HCT116 (cell line): ENCODE data around the gene KLHDC7B. TPM values are rescaled to one million over a fixed set of nuclear protein-coding genes. Genes with fewer than 3 reads are reported as not detected.

Source experiments
- ATAC-seq: fragments of 200-7000 bp; cut with Tn5 transposase; 2 replicates; pipeline ENCODE4 v1.9.1; 2020; ENCODE audit warnings: mild to moderate bottlenecking, moderate library complexity
- BruUV-seq: library from RNA; stranded (reverse); fragments of 400-500 nt; replicated peaks from 2 replicates; lab custom pipeline; 2021; lab: Mats Ljungman, UMichigan
- CTCF ChIA-PET: fragments of 300-600 bp; sonication (Branson Sonifier 250); formaldehyde crosslinking; loops from one replicate; lab custom pipeline; 2021; ENCODE audit warnings: antibody characterized with exemption; lab: Charles Lee
- POLR2A ChIA-PET: fragments of 300-600, 350-600 bp; sonication (Branson Sonifier 250); formaldehyde crosslinking; loops from one replicate; lab custom pipeline; 2021; ENCODE audit warnings: antibody characterized with exemption; lab: Charles Lee
- RAD21 ChIA-PET, 2 experiments: fragments of 300-600 bp; sonication (Branson Sonifier 250); formaldehyde crosslinking; loops; one replicate each; lab custom pipeline; 2023; ENCODE audit warnings: low total read pairs in 2 of 2; ENCODE audit not compliant: uncharacterized antibody in 2 of 2, unreplicated experiment in 2 of 2, low non-redundant PET in 1 of 2; lab: Charles Lee
- DNase-seq: peaks from one replicate; pipeline ENCODE4 v3.0.0-alpha.2; 2010; ENCODE audit warnings: low read depth, low spot score
- H2AFZ ChIP-seq: fragments of 200-600 bp; shearing (Covaris generic), sonication (generic); 2 replicates; pipeline ENCODE4 v1.6.1; 2017; ENCODE audit warnings: low read depth, mixed run types, mixed read lengths, antibody characterized with exemption, low read length; ENCODE audit not compliant: poor library complexity, severe bottlenecking
- H3K27ac ChIP-seq: 2 replicates; pipeline ENCODE4 v1.5.1; 2012; ENCODE audit warnings: low read depth, low read length
- H3K27me3 ChIP-seq: fragments of 200-600 bp; sonication (generic); 2 replicates; pipeline ENCODE4 v1.6.1; 2016; ENCODE audit warnings: mixed run types, low read length, mixed read lengths; ENCODE audit not compliant: insufficient read depth
- H3K36me3 ChIP-seq, 2 experiments: fragments of 200-500 bp in 1 of 2; fragments of 200-600 bp in 1 of 2; sonication (Bioruptor generic) in 1 of 2; sonication (generic) in 1 of 2; 2 replicates each; pipeline versions ENCODE4 v1.5.1 to v1.6.1; 2014 to 2016; ENCODE audit warnings: low read length in 2 of 2, inconsistent platforms in 1 of 2, mixed read lengths in 1 of 2, mixed run types in 1 of 2; ENCODE audit not compliant: insufficient read depth in 2 of 2, control insufficient read depth in 1 of 2
- H3K4me1 ChIP-seq, 2 experiments: fragments of 200-600 bp in 1 of 2; sonication (generic) in 1 of 2; 2 replicates each; pipeline versions ENCODE4 v1.5.1 to v1.6.1; 2012 to 2017; ENCODE audit warnings: low read length in 2 of 2, inconsistent platforms in 1 of 2, mild to moderate bottlenecking in 1 of 2, mixed read lengths in 1 of 2, mixed run types in 1 of 2, moderate library complexity in 1 of 2; ENCODE audit not compliant: insufficient read depth in 2 of 2, control insufficient read depth in 1 of 2
- H3K4me2 ChIP-seq: fragments of 200-600 bp; sonication (generic); 2 replicates; pipeline ENCODE4 v1.6.1; 2017; ENCODE audit warnings: mixed run types, low read length, mixed read lengths
- H3K4me3 ChIP-seq, 2 experiments: fragments of 200-600 bp in 1 of 2; sonication (generic) in 1 of 2; replicated peaks in 1 of 2; 2 replicates each; pipeline ENCODE4 v1.5.1; 2011 to 2016; ENCODE audit warnings: low read length in 2 of 2, control low read depth in 1 of 2, low read depth in 1 of 2, mild to moderate bottlenecking in 1 of 2, mixed read lengths in 1 of 2, mixed run types in 1 of 2
- H3K79me2 ChIP-seq: fragments of 200-600 bp; sonication (generic); 2 replicates; pipeline ENCODE4 v1.6.1; 2017; ENCODE audit warnings: mild to moderate bottlenecking, mixed run types, low read length, moderate library complexity, mixed read lengths; ENCODE audit not compliant: insufficient read depth
- H3K9ac ChIP-seq: fragments of 200-600 bp; sonication (generic); 2 replicates; pipeline ENCODE4 v1.6.1; 2016; ENCODE audit warnings: low read length, mixed read lengths
- H3K9me2 ChIP-seq: fragments of 200-600 bp; sonication (generic), shearing (Covaris generic); 2 replicates; pipeline ENCODE4 v1.6.1; 2017; ENCODE audit warnings: mixed run types, mild to moderate bottlenecking, moderate library complexity; ENCODE audit not compliant: insufficient read depth
- H3K9me3 ChIP-seq, 2 experiments: fragments of 200-500 bp in 1 of 2; fragments of 200-600 bp in 1 of 2; sonication (Bioruptor generic) in 1 of 2; sonication (generic) in 1 of 2; 2 replicates each; pipeline ENCODE4 v1.6.1; 2014 to 2017; ENCODE audit warnings: low read length in 2 of 2, mixed read lengths in 2 of 2, inconsistent platforms in 1 of 2, low read depth in 1 of 2, mild to moderate bottlenecking in 1 of 2, mixed run types in 1 of 2, moderate library complexity in 1 of 2; ENCODE audit not compliant: control insufficient read depth in 1 of 2, insufficient read depth in 1 of 2
- H4K20me1 ChIP-seq: fragments of 200-600 bp; sonication (generic), shearing (Covaris generic); 2 replicates; pipeline ENCODE4 v1.6.1; 2017; ENCODE audit warnings: mixed run types, mild to moderate bottlenecking, moderate library complexity; ENCODE audit not compliant: insufficient read depth
- ATF3 ChIP-seq: IDR thresholded peaks from 2 replicates; pipeline ENCODE4 v1.6.1; 2012
- CEBPB ChIP-seq: IDR thresholded peaks from 2 replicates; pipeline ENCODE4 v1.6.1; 2012; ENCODE audit warnings: low read depth
- CTCF ChIP-seq, 3 experiments: fragments of 200-600 bp in 1 of 3; sonication (generic) in 1 of 3; IDR thresholded peaks in 2 of 3; conservative IDR thresholded peaks in 1 of 3; 2 replicates each; pipeline ENCODE4 v1.5.1; 2012 to 2017; ENCODE audit warnings: low read depth in 2 of 3, low read length in 2 of 3, antibody characterized with exemption in 1 of 3, borderline replicate concordance in 1 of 3, control low read depth in 1 of 3, mild to moderate bottlenecking in 1 of 3, mixed read lengths in 1 of 3, mixed run types in 1 of 3, moderate library complexity in 1 of 3; ENCODE audit not compliant: insufficient read depth in 1 of 3
- EGR1 ChIP-seq: IDR thresholded peaks from 2 replicates; pipeline ENCODE4 v1.6.1; 2012; ENCODE audit warnings: low read depth
- ELF1 ChIP-seq: IDR thresholded peaks from 2 replicates; pipeline ENCODE4 v1.6.1; 2012; ENCODE audit warnings: low read depth, borderline replicate concordance
- EZH2 ChIP-seq: fragments of 200-600 bp; sonication (generic); IDR thresholded peaks from 2 replicates; pipeline ENCODE4 v1.6.1; 2017; ENCODE audit warnings: antibody characterized with exemption, mixed run types
- EZH2phosphoT487 ChIP-seq: fragments of 200-600 bp; IDR thresholded peaks from 2 replicates; pipeline ENCODE4 v1.6.1; 2018; ENCODE audit warnings: antibody characterized with exemption, borderline replicate concordance
- FOSL1 ChIP-seq: IDR thresholded peaks from 2 replicates; pipeline ENCODE4 v1.6.1; 2012; ENCODE audit warnings: low read depth
- JUND ChIP-seq: IDR thresholded peaks from 2 replicates; pipeline ENCODE4 v1.6.1; 2012
- POLR2AphosphoS5 ChIP-seq: IDR thresholded peaks from 2 replicates; pipeline ENCODE4 v1.6.1; 2011; ENCODE audit warnings: mild to moderate bottlenecking, low read depth, low read length, moderate library complexity
- RAD21 ChIP-seq: IDR thresholded peaks from 2 replicates; pipeline ENCODE4 v1.6.1; 2012; ENCODE audit warnings: low read depth, mild to moderate bottlenecking
- SP1 ChIP-seq: IDR thresholded peaks from 2 replicates; pipeline ENCODE4 v1.6.1; 2012; ENCODE audit warnings: low read depth
- SRF ChIP-seq: IDR thresholded peaks from 2 replicates; pipeline ENCODE4 v1.6.1; 2012; ENCODE audit warnings: low read depth
- TCF7L2 ChIP-seq: IDR thresholded peaks from 2 replicates; pipeline ENCODE4 v1.7.0; 2011; ENCODE audit warnings: borderline replicate concordance, inconsistent platforms; ENCODE audit not compliant: insufficient read depth, insufficient read length; ENCODE audit errors: extremely low read depth
- YY1 ChIP-seq: IDR thresholded peaks from 2 replicates; pipeline ENCODE4 v1.6.1; 2011; ENCODE audit warnings: low read length, low read depth, moderate library complexity, mild to moderate bottlenecking; ENCODE audit not compliant: insufficient replicate concordance; ENCODE audit errors: extremely low read depth
- ZNF274 ChIP-seq: fragments of 200-500 bp; sonication (Bioruptor generic); IDR thresholded peaks from 2 replicates; pipeline ENCODE4 v1.6.1; 2014; ENCODE audit warnings: mild to moderate bottlenecking, low read depth, low read length, inconsistent platforms
- intact Hi-C: fragments of 100-400 bp; cut with micrococcal nuclease; formaldehyde crosslinking; loops from 2 replicates; pipeline ENCODE4 v1.10.0; 2022
- total RNA-seq: library from RNA; stranded (reverse); gene quantifications from one replicate; pipeline ENCODE4 v1.2.1, GENCODE V29; 2021; ENCODE audit not compliant: unreplicated experiment
- TF ChIP-seq, protein P1 (sequence below): IDR thresholded peaks from 2 replicates; pipeline ENCODE4 v1.6.1; 2012; ENCODE audit warnings: low read depth

The KLHDC7B gene
- total RNA-seq, 1 experiment from 2014 or later: 0.69 TPM

DNA sequence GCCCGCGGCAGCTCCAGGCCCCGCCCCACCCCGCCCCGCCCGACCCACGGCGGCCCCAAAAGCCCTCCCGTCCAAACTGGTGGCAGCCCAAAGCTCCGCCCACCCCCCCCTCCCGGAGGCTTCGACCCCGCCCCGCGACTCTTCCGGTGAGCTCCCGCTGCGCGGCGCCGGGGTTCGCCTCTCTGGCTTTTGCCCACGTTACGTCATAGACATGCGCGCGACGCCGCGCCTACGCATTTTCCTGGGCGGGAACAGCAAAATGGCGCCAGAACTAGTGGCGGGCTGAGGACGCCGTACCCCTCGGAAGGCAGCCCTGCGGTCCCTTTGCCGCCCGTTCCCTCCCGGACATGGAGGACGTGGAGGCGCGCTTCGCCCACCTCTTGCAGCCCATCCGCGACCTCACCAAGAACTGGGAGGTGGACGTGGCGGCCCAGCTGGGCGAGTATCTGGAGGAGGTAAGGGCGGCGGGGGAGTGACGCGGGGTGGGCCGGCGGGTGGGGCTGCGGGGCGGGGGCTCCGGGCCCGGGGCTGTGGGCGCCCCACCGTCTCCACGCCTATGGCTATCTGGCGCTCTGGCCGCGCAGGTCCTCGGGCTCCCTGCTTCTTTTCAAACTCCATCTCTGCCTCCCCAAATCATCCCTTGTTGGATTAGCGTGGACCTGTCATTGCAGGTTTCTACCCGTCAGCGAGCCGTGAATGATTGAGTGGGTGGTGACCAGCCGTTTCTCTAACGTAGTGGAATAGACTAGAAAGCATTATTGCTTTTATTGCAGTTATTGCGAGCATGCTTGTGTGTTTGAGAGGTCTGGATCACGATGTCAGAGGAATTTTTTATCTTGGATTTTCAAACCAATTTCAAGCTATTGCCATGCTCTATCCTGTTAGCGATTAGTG, 37.5 kb upstream of the KLHDC7B start, which contains the start of gene NCAPH2:
NCAPH2 (plus strand) TSS at position 234 of the 894 bp plus-strand sequence; CDS start at position 348, 114 bp downstream.
- POLR2A ChIA-PET: interaction anchor here (0.6 to 2.1 kb wide), 5 partner anchors 9 to 201 kb away, joined by 3 to 20 read pairs (median 3); partner anchors contain the start of genes PLXNB2, SCO2 and SYCE3
- H3K27me3 ChIP-seq: no peaks in the 10 kb centered on the region
- peaks cover 10 to 17% of the 10 kb centered on the region in 2 experiments for H3K4me1 ChIP-seq
- no peak within 1 kb of the TSS for H2AFZ ChIP-seq
- no peaks in the 10 kb centered on the region for H4K20me1 ChIP-seq
- peaks cover 0 to 8% of the 10 kb centered on the region in 2 experiments; a peak in 1 of 4 replicates for H3K36me3 ChIP-seq
- H3K9me2 ChIP-seq: no peaks in the 10 kb centered on the region
- ATAC-seq: peak; percentile 70
- intact Hi-C loops: loop anchor here (1.0 kb wide), 1 partner anchor 17 kb away; the partner anchor contains the start of gene SCO2
- H3K4me3 ChIP-seq: peak within 1 kb of the TSS; percentile 67 to 99
- H3K79me2 ChIP-seq: peaks cover 59% of the 10 kb centered on the region
- peak within 1 kb of the TSS; percentile 94 for H3K9ac ChIP-seq
- H3K4me2 ChIP-seq: peak within 1 kb of the TSS; percentile 93
- BruUV-seq: no TSS peak
- peak; percentile 94 for DNase-seq
- RAD21 ChIA-PET: interaction anchor here (0.8 to 0.9 kb wide), 2 partner anchors 17 kb away, joined by 4 to 8 read pairs; partner anchors contain the start of gene SCO2 (in 2 of the 2)
- H3K9me3 ChIP-seq: no peaks in the 10 kb centered on the region
- CTCF ChIA-PET: interaction anchor here (0.7 to 1.8 kb wide), 6 partner anchors 10 to 257 kb away, joined by 3 to 21 read pairs (median 3); partner anchors contain the start of genes HDAC10, SCO2 and SYCE3
- H3K27ac ChIP-seq: peak within 1 kb of the TSS; percentile 84
- TF ChIP-seq SP1: peak; percentile 84
- TF ChIP-seq ZNF274: no peak
- no peak; the same call in 1 of the 2 replicates for TF ChIP-seq ELF1
- TF ChIP-seq RAD21: no peak
- TF ChIP-seq EZH2: no peak
- peak; percentile 91 for TF ChIP-seq EGR1
- TF ChIP-seq EZH2phosphoT487: no peak
- TF ChIP-seq ATF3: no peak
- TF ChIP-seq CEBPB: no peak; the same call in 1 of the 2 replicates
- TF ChIP-seq FOSL1: no peak
- TF ChIP-seq TCF7L2: peak; percentile 22
- TF ChIP-seq, protein P1, sequence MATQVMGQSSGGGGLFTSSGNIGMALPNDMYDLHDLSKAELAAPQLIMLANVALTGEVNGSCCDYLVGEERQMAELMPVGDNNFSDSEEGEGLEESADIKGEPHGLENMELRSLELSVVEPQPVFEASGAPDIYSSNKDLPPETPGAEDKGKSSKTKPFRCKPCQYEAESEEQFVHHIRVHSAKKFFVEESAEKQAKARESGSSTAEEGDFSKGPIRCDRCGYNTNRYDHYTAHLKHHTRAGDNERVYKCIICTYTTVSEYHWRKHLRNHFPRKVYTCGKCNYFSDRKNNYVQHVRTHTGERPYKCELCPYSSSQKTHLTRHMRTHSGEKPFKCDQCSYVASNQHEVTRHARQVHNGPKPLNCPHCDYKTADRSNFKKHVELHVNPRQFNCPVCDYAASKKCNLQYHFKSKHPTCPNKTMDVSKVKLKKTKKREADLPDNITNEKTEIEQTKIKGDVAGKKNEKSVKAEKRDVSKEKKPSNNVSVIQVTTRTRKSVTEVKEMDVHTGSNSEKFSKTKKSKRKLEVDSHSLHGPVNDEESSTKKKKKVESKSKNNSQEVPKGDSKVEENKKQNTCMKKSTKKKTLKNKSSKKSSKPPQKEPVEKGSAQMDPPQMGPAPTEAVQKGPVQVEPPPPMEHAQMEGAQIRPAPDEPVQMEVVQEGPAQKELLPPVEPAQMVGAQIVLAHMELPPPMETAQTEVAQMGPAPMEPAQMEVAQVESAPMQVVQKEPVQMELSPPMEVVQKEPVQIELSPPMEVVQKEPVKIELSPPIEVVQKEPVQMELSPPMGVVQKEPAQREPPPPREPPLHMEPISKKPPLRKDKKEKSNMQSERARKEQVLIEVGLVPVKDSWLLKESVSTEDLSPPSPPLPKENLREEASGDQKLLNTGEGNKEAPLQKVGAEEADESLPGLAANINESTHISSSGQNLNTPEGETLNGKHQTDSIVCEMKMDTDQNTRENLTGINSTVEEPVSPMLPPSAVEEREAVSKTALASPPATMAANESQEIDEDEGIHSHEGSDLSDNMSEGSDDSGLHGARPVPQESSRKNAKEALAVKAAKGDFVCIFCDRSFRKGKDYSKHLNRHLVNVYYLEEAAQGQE: no peak
- TF ChIP-seq YY1: peak; percentile 92
- no peak for TF ChIP-seq CTCF (IDR thresholded peaks at IDR 0.05 in 2 of 3, conservative IDR thresholded peaks at IDR 0.05 in 1 of 3; ENCODE audit: borderline replicate concordance in 1 of 3, insufficient read depth in 1 of 3, low read depth in 2 of 3, low read length in 2 of 3)
- TF ChIP-seq SRF: peak; percentile 91
- TF ChIP-seq POLR2AphosphoS5: peak; percentile 73
- TF ChIP-seq JUND: no peak
